ENCODE data around the gene RNF26.

RNF26 gene

DNA sequence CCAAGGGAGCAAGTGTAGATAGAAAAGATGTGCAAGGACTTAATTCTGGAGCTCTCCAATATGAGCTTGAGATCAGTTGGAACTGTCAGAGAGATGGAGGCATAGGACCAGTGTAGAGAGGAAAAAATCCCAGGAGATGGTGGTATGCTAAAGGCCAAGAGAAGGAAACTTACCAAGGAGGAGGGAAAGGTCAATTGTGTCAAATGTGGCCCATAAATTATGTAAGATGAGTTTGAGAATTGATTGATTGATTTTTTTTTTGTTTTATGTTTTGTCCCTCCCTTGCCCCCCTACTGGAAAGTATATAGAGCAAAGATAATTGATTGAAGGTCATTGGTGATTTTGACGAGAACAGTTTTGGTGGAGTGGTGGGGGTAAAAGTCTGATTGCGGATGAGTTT is 50.0 kb downstream of the RNF26 start:
- H3K4me3 ChIP-seq (ENCODE audit: low read depth, low read length): no peak overlapping the region
- POLR2A ChIA-PET: no interaction called here
- TF ChIP-seq ZNF157 (tag by site-specific recombination; IDR thresholded peaks at IDR 0.05) (no peak), ZNF354C (tag by site-specific recombination; IDR thresholded peaks at IDR 0.05; ENCODE audit: borderline replicate concordance, low read depth) (no peak), ZNF48 (tag by site-specific recombination; IDR thresholded peaks at IDR 0.05) (no peak), KLF10 (tag by site-specific recombination; IDR thresholded peaks at IDR 0.05) (no peak), KLF9 (tag by site-specific recombination; IDR thresholded peaks at IDR 0.05; ENCODE audit: low read depth) (no peak), ZNF311 (tag by site-specific recombination; IDR thresholded peaks at IDR 0.05; ENCODE audit: borderline replicate concordance) (no peak), ZNF544 (tag by site-specific recombination; IDR thresholded peaks at IDR 0.05) (no peak), FEZF1 (tag by site-specific recombination; IDR thresholded peaks at IDR 0.05) (no peak), TCF7L2 (IDR thresholded peaks at IDR 0.05; ENCODE audit: borderline replicate concordance, low read depth, low read length) (no peak), HOXA7 (CRISPR knock-in tag; IDR thresholded peaks at IDR 0.05; ENCODE audit: borderline replicate concordance) (no peak), ZNF404 (tag by site-specific recombination; IDR thresholded peaks at IDR 0.05) (no peak), TRIM28 (IDR thresholded peaks at IDR 0.05; ENCODE audit: borderline replicate concordance, low read length) (no peak)
- CTCF ChIA-PET: interaction anchor here (0.6 to 13.7 kb wide), 7 partner anchors 10 to 773 kb away, joined by 3 to 160 read pairs (median 5); partner anchors contain the start of gene RNF26
- no peak overlapping the region for H3K27ac ChIP-seq (ENCODE audit: extremely low read depth, low read depth, low read length)
- H3K9me3 ChIP-seq (ENCODE audit: control insufficient read depth, insufficient read depth, low read depth, low read length): no peaks in the 10 kb centered on the region
- no peaks in the 10 kb centered on the region for H3K36me3 ChIP-seq (ENCODE audit: control insufficient read depth in 2 of 2, insufficient read depth in 1 of 2, low read length in 2 of 2)
- H3K4me1 ChIP-seq (ENCODE audit: control insufficient read depth, insufficient read depth, low read length): no peaks in the 10 kb centered on the region

Data from HEK293 (cell line).